K562 (cell line): Measurements from ENCODE around the gene TMEM120A. TPM values are rescaled to one million over a fixed set of nuclear protein-coding genes. Genes with fewer than 3 reads are reported as not detected.

Experiments
- ADNP ChIP-seq: fragments of 200-800 bp; sonication (Bioruptor generic); IDR thresholded peaks from 2 replicates; pipeline ENCODE4 v1.6.1; 2016; ENCODE audit warnings: missing genetic modification characterization, missing compliant biosample characterization
- BRD4 ChIP-seq: fragments of 200-600 bp; sonication (generic); IDR thresholded peaks from 2 replicates; pipeline ENCODE4 v1.6.1; 2017; ENCODE audit warnings: inconsistent platforms
- RBM17 ChIP-seq: fragments of 200-400 bp; formaldehyde crosslinking; IDR thresholded peaks from 2 replicates; pipeline ENCODE4 v1.6.1; 2017; ENCODE audit warnings: low read depth, mild to moderate bottlenecking, low read length, borderline replicate concordance
- RNF2 ChIP-seq: sonication (generic); IDR thresholded peaks from 2 replicates; pipeline ENCODE4 v1.6.1; 2016
- SIN3A ChIP-seq, 2 experiments: fragments of 150-350 bp in 1 of 2; IDR thresholded peaks; 2 replicates each; pipeline ENCODE4 v1.6.1; 2011 to 2016; ENCODE audit warnings: borderline replicate concordance in 2 of 2, low read depth in 2 of 2, low read length in 2 of 2, mild to moderate bottlenecking in 2 of 2, moderate library complexity in 2 of 2; ENCODE audit not compliant: control insufficient read depth in 1 of 2
- TGIF2 ChIP-seq: sonication (generic); formaldehyde crosslinking; IDR thresholded peaks from 2 replicates; pipeline ENCODE4 v1.8.1; 2022; ENCODE audit warnings: mild to moderate bottlenecking, missing genetic modification reagents, moderate library complexity
- ZBTB1 ChIP-seq: sonication (generic); formaldehyde crosslinking; IDR thresholded peaks from 2 replicates; pipeline ENCODE4 v1.8.1; 2023; ENCODE audit warnings: missing genetic modification reagents, low read depth, mild to moderate bottlenecking, borderline replicate concordance
- ZFPM2 ChIP-seq: fragments of 250-450 bp; sonication (Bioruptor Pico); IDR thresholded peaks from 2 replicates; pipeline ENCODE4 v1.5.1; 2022; ENCODE audit warnings: mild to moderate bottlenecking
- ZNF436 ChIP-seq: fragments of 250-450, 450-650 bp; sonication (Bioruptor Pico); formaldehyde crosslinking; IDR thresholded peaks from 2 replicates; pipeline ENCODE4 v1.7.0; 2020; ENCODE audit warnings: mild to moderate bottlenecking
- ZNF584 ChIP-seq: fragments of 200-800 bp; sonication (Bioruptor generic); IDR thresholded peaks from 2 replicates; pipeline ENCODE4 v1.6.1; 2016; ENCODE audit warnings: low read depth, mild to moderate bottlenecking, missing genetic modification characterization, missing compliant biosample characterization
- ZNF764 ChIP-seq: fragments of 250-450 bp; sonication (Bioruptor Pico); IDR thresholded peaks from 2 replicates; pipeline ENCODE4 v1.4.0; 2020; ENCODE audit warnings: low read depth, mild to moderate bottlenecking, moderate library complexity
- polyA plus RNA-seq, 8 experiments: library from polyadenylated mRNA; depleted of rRNA in 4 of 8; stranded (reverse) in 5 of 8; unstranded in 3 of 8; fragments of >200 nt; fragmentation: Nextera tagmentation in 2 of 8; fragmentation: Illumina TruSeq in 1 of 8; extraction: Ambion mirVana in 2 of 8; extraction: Trizol in 1 of 8; gene quantifications; 2 replicates each; pipeline versions ENCODE4 v1.2.1 to v1.2.3, GENCODE V29; 2011 to 2014; ENCODE audit warnings: inconsistent platforms in 1 of 8, missing spikeins in 1 of 8
- total RNA-seq, 7 experiments: library from RNA; depleted of rRNA in 6 of 7; stranded (reverse); fragments of >200 nt in 6 of 7; fragmentation: Illumina TruSeq in 2 of 7; extraction: Trizol in 2 of 7; gene quantifications; 2 replicates each; pipeline versions ENCODE4 v1.2.1 to v1.2.3, GENCODE V29; 2011 to 2021; ENCODE audit warnings: low replicate concordance in 1 of 7
- TF ChIP-seq, protein P1 (sequence below): fragments of 450-650 bp; formaldehyde crosslinking; IDR thresholded peaks from 2 replicates; pipeline ENCODE4 v1.4.0; 2022; ENCODE audit warnings: missing genetic modification characterization
- TF ChIP-seq, protein P2 (sequence below): sonication (generic); formaldehyde crosslinking; IDR thresholded peaks from 2 replicates; pipeline ENCODE4 v1.8.0; 2022; ENCODE audit warnings: mild to moderate bottlenecking, missing genetic modification reagents
- TF ChIP-seq, protein P3 (sequence below): fragments of 200-600 bp; sonication (generic); IDR thresholded peaks from one replicate; pipeline ENCODE4 v1.6.1; 2012; ENCODE audit warnings: mild to moderate bottlenecking, low read depth, low read length, inconsistent platforms

The TMEM120A gene
- total and polyA plus RNA-seq, 9 of the 15 experiments (the other 6 are each of a cell fraction or from before 2014, with no cell fraction given): 2.3 to 90.2 (median 22.9) TPM

DNA sequence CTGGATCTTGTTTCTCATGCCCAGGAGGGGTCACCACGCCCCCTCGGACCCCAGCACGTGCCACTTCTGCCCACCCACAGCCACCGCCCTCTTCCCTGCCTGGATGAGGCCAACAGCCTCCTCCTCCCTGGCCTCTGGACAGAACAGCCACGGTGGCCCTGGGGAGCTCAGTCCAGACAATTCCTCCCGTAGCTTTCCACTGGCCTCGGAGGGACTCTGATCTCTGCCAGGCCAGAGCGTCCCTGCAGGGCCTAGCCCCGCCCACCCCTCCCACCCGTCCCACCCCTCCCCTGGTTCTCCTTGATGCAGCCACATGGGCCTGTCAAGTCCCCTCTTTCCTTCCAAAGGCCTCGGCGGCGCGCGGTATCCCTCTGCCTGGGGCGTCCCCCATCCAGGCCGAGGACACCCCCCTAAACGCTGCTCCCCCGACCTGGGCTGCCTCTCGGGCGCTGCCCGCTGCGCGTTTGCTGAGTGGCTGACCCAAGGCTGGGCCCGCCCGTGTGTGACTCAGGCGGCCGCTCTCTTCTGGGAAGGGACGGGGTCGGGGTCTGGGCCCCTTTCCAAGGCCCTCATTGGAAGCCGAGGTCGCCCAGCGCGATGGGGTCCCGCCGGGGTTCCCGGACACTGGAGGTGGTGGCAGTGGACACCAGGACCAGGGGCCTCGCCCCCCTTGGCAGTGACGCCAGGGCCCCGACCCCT lies 557 bp downstream of the TMEM120A start (continued):
- TF ChIP-seq, protein P1, sequence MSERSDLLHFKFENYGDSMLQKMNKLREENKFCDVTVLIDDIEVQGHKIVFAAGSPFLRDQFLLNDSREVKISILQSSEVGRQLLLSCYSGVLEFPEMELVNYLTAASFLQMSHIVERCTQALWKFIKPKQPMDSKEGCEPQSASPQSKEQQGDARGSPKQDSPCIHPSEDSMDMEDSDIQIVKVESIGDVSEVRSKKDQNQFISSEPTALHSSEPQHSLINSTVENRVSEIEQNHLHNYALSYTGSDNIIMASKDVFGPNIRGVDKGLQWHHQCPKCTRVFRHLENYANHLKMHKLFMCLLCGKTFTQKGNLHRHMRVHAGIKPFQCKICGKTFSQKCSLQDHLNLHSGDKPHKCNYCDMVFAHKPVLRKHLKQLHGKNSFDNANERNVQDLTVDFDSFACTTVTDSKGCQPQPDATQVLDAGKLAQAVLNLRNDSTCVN (CRISPR knock-in tag): no peak
- TF ChIP-seq ZBTB1: peak; percentile 63; the same call in 1 of the 2 replicates
- TF ChIP-seq, protein P2, sequence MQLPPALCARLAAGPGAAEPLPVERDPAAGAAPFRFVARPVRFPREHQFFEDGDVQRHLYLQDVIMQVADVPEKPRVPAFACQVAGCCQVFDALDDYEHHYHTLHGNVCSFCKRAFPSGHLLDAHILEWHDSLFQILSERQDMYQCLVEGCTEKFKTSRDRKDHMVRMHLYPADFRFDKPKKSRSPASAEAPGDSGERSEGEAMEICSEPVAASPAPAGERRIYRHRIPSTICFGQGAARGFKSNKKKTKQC (CRISPR knock-in tag): no peak; the same call in 1 of the 2 replicates
- TF ChIP-seq RNF2: no peak
- TF ChIP-seq BRD4: no peak
- no peak for TF ChIP-seq ADNP
- TF ChIP-seq, protein P3, sequence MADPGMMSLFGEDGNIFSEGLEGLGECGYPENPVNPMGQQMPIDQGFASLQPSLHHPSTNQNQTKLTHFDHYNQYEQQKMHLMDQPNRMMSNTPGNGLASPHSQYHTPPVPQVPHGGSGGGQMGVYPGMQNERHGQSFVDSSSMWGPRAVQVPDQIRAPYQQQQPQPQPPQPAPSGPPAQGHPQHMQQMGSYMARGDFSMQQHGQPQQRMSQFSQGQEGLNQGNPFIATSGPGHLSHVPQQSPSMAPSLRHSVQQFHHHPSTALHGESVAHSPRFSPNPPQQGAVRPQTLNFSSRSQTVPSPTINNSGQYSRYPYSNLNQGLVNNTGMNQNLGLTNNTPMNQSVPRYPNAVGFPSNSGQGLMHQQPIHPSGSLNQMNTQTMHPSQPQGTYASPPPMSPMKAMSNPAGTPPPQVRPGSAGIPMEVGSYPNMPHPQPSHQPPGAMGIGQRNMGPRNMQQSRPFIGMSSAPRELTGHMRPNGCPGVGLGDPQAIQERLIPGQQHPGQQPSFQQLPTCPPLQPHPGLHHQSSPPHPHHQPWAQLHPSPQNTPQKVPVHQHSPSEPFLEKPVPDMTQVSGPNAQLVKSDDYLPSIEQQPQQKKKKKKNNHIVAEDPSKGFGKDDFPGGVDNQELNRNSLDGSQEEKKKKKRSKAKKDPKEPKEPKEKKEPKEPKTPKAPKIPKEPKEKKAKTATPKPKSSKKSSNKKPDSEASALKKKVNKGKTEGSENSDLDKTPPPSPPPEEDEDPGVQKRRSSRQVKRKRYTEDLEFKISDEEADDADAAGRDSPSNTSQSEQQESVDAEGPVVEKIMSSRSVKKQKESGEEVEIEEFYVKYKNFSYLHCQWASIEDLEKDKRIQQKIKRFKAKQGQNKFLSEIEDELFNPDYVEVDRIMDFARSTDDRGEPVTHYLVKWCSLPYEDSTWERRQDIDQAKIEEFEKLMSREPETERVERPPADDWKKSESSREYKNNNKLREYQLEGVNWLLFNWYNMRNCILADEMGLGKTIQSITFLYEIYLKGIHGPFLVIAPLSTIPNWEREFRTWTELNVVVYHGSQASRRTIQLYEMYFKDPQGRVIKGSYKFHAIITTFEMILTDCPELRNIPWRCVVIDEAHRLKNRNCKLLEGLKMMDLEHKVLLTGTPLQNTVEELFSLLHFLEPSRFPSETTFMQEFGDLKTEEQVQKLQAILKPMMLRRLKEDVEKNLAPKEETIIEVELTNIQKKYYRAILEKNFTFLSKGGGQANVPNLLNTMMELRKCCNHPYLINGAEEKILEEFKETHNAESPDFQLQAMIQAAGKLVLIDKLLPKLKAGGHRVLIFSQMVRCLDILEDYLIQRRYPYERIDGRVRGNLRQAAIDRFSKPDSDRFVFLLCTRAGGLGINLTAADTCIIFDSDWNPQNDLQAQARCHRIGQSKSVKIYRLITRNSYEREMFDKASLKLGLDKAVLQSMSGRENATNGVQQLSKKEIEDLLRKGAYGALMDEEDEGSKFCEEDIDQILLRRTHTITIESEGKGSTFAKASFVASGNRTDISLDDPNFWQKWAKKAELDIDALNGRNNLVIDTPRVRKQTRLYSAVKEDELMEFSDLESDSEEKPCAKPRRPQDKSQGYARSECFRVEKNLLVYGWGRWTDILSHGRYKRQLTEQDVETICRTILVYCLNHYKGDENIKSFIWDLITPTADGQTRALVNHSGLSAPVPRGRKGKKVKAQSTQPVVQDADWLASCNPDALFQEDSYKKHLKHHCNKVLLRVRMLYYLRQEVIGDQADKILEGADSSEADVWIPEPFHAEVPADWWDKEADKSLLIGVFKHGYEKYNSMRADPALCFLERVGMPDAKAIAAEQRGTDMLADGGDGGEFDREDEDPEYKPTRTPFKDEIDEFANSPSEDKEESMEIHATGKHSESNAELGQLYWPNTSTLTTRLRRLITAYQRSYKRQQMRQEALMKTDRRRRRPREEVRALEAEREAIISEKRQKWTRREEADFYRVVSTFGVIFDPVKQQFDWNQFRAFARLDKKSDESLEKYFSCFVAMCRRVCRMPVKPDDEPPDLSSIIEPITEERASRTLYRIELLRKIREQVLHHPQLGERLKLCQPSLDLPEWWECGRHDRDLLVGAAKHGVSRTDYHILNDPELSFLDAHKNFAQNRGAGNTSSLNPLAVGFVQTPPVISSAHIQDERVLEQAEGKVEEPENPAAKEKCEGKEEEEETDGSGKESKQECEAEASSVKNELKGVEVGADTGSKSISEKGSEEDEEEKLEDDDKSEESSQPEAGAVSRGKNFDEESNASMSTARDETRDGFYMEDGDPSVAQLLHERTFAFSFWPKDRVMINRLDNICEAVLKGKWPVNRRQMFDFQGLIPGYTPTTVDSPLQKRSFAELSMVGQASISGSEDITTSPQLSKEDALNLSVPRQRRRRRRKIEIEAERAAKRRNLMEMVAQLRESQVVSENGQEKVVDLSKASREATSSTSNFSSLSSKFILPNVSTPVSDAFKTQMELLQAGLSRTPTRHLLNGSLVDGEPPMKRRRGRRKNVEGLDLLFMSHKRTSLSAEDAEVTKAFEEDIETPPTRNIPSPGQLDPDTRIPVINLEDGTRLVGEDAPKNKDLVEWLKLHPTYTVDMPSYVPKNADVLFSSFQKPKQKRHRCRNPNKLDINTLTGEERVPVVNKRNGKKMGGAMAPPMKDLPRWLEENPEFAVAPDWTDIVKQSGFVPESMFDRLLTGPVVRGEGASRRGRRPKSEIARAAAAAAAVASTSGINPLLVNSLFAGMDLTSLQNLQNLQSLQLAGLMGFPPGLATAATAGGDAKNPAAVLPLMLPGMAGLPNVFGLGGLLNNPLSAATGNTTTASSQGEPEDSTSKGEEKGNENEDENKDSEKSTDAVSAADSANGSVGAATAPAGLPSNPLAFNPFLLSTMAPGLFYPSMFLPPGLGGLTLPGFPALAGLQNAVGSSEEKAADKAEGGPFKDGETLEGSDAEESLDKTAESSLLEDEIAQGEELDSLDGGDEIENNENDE: no peak
- peak; percentile 77; the same call in 1 of the 2 replicates for TF ChIP-seq ZFPM2 (CRISPR knock-in tag)
- no peak for TF ChIP-seq ZNF436
- TF ChIP-seq RBM17: no peak
- TF ChIP-seq SIN3A (IDR thresholded peaks at IDR 0.05; ENCODE audit: borderline replicate concordance in 2 of 2, control insufficient read depth in 1 of 2, low read depth in 2 of 2, low read length in 2 of 2): 0 out of 4 replicates have a peak, but pooled peaks of 1 of the 2 experiments have one; percentile 15
- 0 out of 2 replicates have a peak, but pooled peaks have one; percentile 28 for TF ChIP-seq ZNF584 (CRISPR knock-in tag)
- no peak for TF ChIP-seq ZNF764
- no peak for TF ChIP-seq TGIF2 (CRISPR knock-in tag)
